H1 (cell line): Measurements from ENCODE around the gene PIGL. TPM values are rescaled to one million over a fixed set of nuclear protein-coding genes. Genes with fewer than 3 reads are reported as not detected.

Experiments used
- ASH2L ChIP-seq: fragments of 200-600, 300-600 bp; sonication (generic); IDR thresholded peaks from one replicate; pipeline ENCODE4 v1.7.1; 2017; ENCODE audit warnings: low read length
- JUND ChIP-seq: IDR thresholded peaks from 2 replicates; pipeline ENCODE4 v1.6.1; 2011; ENCODE audit warnings: mild to moderate bottlenecking, improper control_type of control experiment, low read length
- PHF8 ChIP-seq: fragments of 200-600 bp; sonication (generic); conservative IDR thresholded peaks from 2 replicates; pipeline ENCODE4 v1.7.1; 2012; ENCODE audit warnings: low read depth, mild to moderate bottlenecking, inconsistent platforms, low read length, moderate library complexity
- RBBP5 ChIP-seq: IDR thresholded peaks from 2 replicates; pipeline ENCODE4 v1.7.1; 2012; ENCODE audit warnings: low read depth, mild to moderate bottlenecking, inconsistent platforms, low read length, moderate library complexity, borderline replicate concordance
- SIN3A ChIP-seq, 2 experiments: IDR thresholded peaks in 1 of 2; conservative IDR thresholded peaks in 1 of 2; 2 replicates each; pipeline ENCODE4 v1.6.1; 2011 to 2012; ENCODE audit warnings: low read length in 2 of 2, improper control_type of control experiment in 1 of 2, low read depth in 1 of 2, mild to moderate bottlenecking in 1 of 2
- SIX5 ChIP-seq: IDR thresholded peaks from 2 replicates; pipeline ENCODE4 v1.6.1; 2011; ENCODE audit warnings: mild to moderate bottlenecking, low read depth, low read length
- SP2 ChIP-seq: IDR thresholded peaks from 2 replicates; pipeline ENCODE4 v1.6.1; 2012; ENCODE audit warnings: mild to moderate bottlenecking, low read length, inconsistent platforms
- SP4 ChIP-seq: IDR thresholded peaks from 2 replicates; pipeline ENCODE4 v1.6.1; 2012; ENCODE audit warnings: low read length, inconsistent platforms
- polyA plus RNA-seq, 7 experiments: library from polyadenylated mRNA; depleted of rRNA in 3 of 7; stranded (reverse) in 5 of 7; unstranded in 2 of 7; fragments of >200 nt in 5 of 7; fragments of 200-250 nt in 2 of 7; gene quantifications; 1 replicate in 5 of 7; 2 replicates in 1 of 7; 4 replicates in 1 of 7; pipeline versions ENCODE4 v1.2.1 to v1.2.3, GENCODE V29; 2011 to 2013; ENCODE audit warnings: missing spikeins in 2 of 7, mixed read lengths in 2 of 7
- total RNA-seq: library from RNA; stranded (reverse); fragmentation: NEBNext Ultra II Directional; extraction: Animal tissue kit (Norgen Biotek cat#: 25700); gene quantifications from 2 replicates; pipeline ENCODE4 v1.2.1, GENCODE V29; 2021
- TF ChIP-seq, protein P1 (sequence below), 3 experiments: IDR thresholded peaks; 1 replicate in 2 of 3; 2 replicates in 1 of 3; pipeline versions ENCODE4 v1.5.1 to v1.6.1; 2011; ENCODE audit warnings: low read length in 3 of 3, mild to moderate bottlenecking in 3 of 3, inconsistent platforms in 2 of 3, low read depth in 1 of 3, moderate library complexity in 1 of 3; ENCODE audit not compliant: insufficient read depth in 1 of 3; ENCODE audit errors: control extremely low read depth in 1 of 3
- TF ChIP-seq, protein P2 (sequence below): IDR thresholded peaks from 2 replicates; pipeline ENCODE4 v1.6.1; 2012; ENCODE audit warnings: low read length, inconsistent platforms

The PIGL gene
- total and polyA plus RNA-seq, 2 of the 8 experiments (the other 6 are each of a cell fraction or from before 2014, with no cell fraction given), result 28.4 to 30.8 TPM

GRCh38 chr17:16285646-16286008 lies 68.6 kb downstream of the PIGL start (continued):
- TF ChIP-seq, protein P1, sequence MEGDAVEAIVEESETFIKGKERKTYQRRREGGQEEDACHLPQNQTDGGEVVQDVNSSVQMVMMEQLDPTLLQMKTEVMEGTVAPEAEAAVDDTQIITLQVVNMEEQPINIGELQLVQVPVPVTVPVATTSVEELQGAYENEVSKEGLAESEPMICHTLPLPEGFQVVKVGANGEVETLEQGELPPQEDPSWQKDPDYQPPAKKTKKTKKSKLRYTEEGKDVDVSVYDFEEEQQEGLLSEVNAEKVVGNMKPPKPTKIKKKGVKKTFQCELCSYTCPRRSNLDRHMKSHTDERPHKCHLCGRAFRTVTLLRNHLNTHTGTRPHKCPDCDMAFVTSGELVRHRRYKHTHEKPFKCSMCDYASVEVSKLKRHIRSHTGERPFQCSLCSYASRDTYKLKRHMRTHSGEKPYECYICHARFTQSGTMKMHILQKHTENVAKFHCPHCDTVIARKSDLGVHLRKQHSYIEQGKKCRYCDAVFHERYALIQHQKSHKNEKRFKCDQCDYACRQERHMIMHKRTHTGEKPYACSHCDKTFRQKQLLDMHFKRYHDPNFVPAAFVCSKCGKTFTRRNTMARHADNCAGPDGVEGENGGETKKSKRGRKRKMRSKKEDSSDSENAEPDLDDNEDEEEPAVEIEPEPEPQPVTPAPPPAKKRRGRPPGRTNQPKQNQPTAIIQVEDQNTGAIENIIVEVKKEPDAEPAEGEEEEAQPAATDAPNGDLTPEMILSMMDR (IDR thresholded peaks at IDR 0.05; ENCODE audit: control extremely low read depth in 1 of 3, insufficient read depth in 1 of 3, low read depth in 1 of 3, low read length in 3 of 3), result peak; percentile 64 to 98 (median 87)
- no peak for TF ChIP-seq ASH2L
- no peak for TF ChIP-seq SP2
- no peak for TF ChIP-seq SIX5
- no peak for TF ChIP-seq JUND
- TF ChIP-seq SP4, result no peak
- TF ChIP-seq, protein P2, sequence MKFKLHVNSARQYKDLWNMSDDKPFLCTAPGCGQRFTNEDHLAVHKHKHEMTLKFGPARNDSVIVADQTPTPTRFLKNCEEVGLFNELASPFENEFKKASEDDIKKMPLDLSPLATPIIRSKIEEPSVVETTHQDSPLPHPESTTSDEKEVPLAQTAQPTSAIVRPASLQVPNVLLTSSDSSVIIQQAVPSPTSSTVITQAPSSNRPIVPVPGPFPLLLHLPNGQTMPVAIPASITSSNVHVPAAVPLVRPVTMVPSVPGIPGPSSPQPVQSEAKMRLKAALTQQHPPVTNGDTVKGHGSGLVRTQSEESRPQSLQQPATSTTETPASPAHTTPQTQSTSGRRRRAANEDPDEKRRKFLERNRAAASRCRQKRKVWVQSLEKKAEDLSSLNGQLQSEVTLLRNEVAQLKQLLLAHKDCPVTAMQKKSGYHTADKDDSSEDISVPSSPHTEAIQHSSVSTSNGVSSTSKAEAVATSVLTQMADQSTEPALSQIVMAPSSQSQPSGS, result no peak
- TF ChIP-seq PHF8, result no peak
- no peak for TF ChIP-seq SIN3A (conservative IDR thresholded peaks at IDR 0.05 in 1 of 2, IDR thresholded peaks at IDR 0.05 in 1 of 2; ENCODE audit: low read depth in 1 of 2, low read length in 2 of 2)
- TF ChIP-seq RBBP5, result no peak
- TF ChIP-seq, all 59 proteins: peak for 3
